H1 (cell line): Measurements from ENCODE around the gene DDX19B. TPM values are rescaled to one million over a fixed set of nuclear protein-coding genes. Genes with fewer than 3 reads are reported as not detected.

Source experiments
- ASH2L ChIP-seq: fragments of 200-600, 300-600 bp; sonication (generic); IDR thresholded peaks from one replicate; pipeline ENCODE4 v1.7.1; 2017; ENCODE audit warnings: low read length
- BRCA1 ChIP-seq: IDR thresholded peaks from 2 replicates; pipeline ENCODE4 v1.6.1; 2012; ENCODE audit warnings: low read depth, low read length, improper control_type of control experiment
- CEBPB ChIP-seq: IDR thresholded peaks from 2 replicates; pipeline ENCODE4 v1.6.1; 2012; ENCODE audit warnings: low read depth, low read length
- CTCF ChIP-seq, 3 experiments: IDR thresholded peaks; 1 replicate in 2 of 3; 2 replicates in 1 of 3; pipeline versions ENCODE4 v1.5.1 to v1.6.1; 2011; ENCODE audit warnings: low read length in 3 of 3, mild to moderate bottlenecking in 3 of 3, inconsistent platforms in 2 of 3, low read depth in 1 of 3, moderate library complexity in 1 of 3; ENCODE audit not compliant: insufficient read depth in 1 of 3; ENCODE audit errors: control extremely low read depth in 1 of 3
- POU5F1 ChIP-seq: IDR thresholded peaks from 2 replicates; pipeline ENCODE4 v1.6.1; 2011; ENCODE audit warnings: low read depth, mild to moderate bottlenecking, low read length, moderate library complexity
- RBBP5 ChIP-seq: IDR thresholded peaks from 2 replicates; pipeline ENCODE4 v1.7.1; 2012; ENCODE audit warnings: low read depth, mild to moderate bottlenecking, inconsistent platforms, low read length, moderate library complexity, borderline replicate concordance
- SIRT6 ChIP-seq: IDR thresholded peaks from one replicate; pipeline ENCODE4 v1.7.1; 2012; ENCODE audit warnings: low read length, inconsistent platforms
- YY1 ChIP-seq: IDR thresholded peaks from 2 replicates; pipeline ENCODE4 v1.6.1; 2011; ENCODE audit warnings: low read depth, mild to moderate bottlenecking, low read length
- polyA plus RNA-seq, 7 experiments: library from polyadenylated mRNA; depleted of rRNA in 3 of 7; stranded (reverse) in 5 of 7; unstranded in 2 of 7; fragments of >200 nt in 5 of 7; fragments of 200-250 nt in 2 of 7; gene quantifications; 1 replicate in 5 of 7; 2 replicates in 1 of 7; 4 replicates in 1 of 7; pipeline versions ENCODE4 v1.2.1 to v1.2.3, GENCODE V29; 2011 to 2013; ENCODE audit warnings: missing spikeins in 2 of 7, mixed read lengths in 2 of 7
- total RNA-seq: library from RNA; stranded (reverse); fragmentation: NEBNext Ultra II Directional; extraction: Animal tissue kit (Norgen Biotek cat#: 25700); gene quantifications from 2 replicates; pipeline ENCODE4 v1.2.1, GENCODE V29; 2021

Gene DDX19B
- total and polyA plus RNA-seq, 2 of the 8 experiments (the other 6 are each of a cell fraction or from before 2014, with no cell fraction given) = 40.5 to 42.7 TPM

DNA sequence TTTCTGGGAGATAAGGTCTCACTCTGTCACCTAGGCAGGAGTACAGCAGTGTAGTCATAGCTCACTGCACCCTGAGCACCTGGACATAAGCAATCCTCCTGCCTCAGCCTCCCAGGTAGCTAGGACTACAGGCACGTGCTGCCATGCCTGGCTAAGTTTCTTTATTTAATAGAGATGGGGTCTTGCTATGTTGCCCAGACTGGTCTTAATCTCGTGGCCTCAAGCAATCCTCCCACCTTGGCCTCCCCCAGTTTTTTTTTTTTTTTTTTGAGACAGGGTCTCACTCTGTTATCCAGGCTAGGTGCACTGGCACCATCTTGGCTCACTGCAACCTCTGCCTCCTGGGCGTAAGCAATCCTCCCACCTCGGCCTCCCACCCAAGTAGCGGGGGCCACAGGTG lies 21.1 kb downstream of the DDX19B start (continued):
- TF ChIP-seq ASH2L (no peak), YY1 (no peak), CEBPB (no peak), POU5F1 (no peak), BRCA1 (no peak), SIRT6 (no peak), RBBP5 (no peak), CTCF (IDR thresholded peaks at IDR 0.05; ENCODE audit: control extremely low read depth in 1 of 3, insufficient read depth in 1 of 3, low read depth in 1 of 3, low read length in 3 of 3) (no peak)
